GM13977 (cell line): ENCODE measurements around the gene ADAMTS6.

Source experiments
- DNase-seq: peaks from one replicate; pipeline ENCODE4 v3.0.0; 2012; ENCODE audit warnings: low spot score
- in situ Hi-C: fragments of 300-500 bp; cut with MboI; formaldehyde crosslinking; loops from one replicate; pipeline ENCODE4 v1.12.0; 2022; ENCODE audit warnings: low sequenced_read_pairs, low pct_unique_long_range_greater_than_20kb, mixed read lengths, inconsistent platforms; ENCODE audit not compliant: unreplicated experiment
- TF ChIP-seq, protein P1 (sequence below): IDR thresholded peaks from 2 replicates; pipeline ENCODE4 v1.5.1; 2012; ENCODE audit warnings: mild to moderate bottlenecking, control low read depth; ENCODE audit not compliant: insufficient read depth; ENCODE audit errors: extremely low read depth, missing control alignments

ADAMTS6 gene

DNA sequence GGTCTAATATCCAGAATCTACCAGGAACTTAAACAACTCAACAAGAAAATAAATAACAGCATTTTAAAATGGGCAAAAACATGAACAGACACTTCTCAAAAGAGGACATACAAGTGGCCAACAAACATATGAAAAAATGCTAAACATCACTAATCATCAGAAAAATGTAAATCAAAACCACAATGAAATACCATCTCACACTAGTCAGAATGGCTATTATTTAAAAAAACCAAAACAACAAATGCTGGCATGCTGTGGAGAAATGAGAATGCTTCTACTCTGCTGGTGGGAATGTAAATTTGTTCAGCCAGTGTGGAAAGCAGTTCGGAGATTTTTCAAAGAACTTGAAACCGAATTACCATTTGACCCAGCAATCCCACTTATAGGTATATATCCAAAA, 63.1 kb downstream of the ADAMTS6 start:
- TF ChIP-seq, protein P1, sequence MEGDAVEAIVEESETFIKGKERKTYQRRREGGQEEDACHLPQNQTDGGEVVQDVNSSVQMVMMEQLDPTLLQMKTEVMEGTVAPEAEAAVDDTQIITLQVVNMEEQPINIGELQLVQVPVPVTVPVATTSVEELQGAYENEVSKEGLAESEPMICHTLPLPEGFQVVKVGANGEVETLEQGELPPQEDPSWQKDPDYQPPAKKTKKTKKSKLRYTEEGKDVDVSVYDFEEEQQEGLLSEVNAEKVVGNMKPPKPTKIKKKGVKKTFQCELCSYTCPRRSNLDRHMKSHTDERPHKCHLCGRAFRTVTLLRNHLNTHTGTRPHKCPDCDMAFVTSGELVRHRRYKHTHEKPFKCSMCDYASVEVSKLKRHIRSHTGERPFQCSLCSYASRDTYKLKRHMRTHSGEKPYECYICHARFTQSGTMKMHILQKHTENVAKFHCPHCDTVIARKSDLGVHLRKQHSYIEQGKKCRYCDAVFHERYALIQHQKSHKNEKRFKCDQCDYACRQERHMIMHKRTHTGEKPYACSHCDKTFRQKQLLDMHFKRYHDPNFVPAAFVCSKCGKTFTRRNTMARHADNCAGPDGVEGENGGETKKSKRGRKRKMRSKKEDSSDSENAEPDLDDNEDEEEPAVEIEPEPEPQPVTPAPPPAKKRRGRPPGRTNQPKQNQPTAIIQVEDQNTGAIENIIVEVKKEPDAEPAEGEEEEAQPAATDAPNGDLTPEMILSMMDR, result no peak
- in situ Hi-C loops, result no loop called here
- DNase-seq, result no peak

DNA sequence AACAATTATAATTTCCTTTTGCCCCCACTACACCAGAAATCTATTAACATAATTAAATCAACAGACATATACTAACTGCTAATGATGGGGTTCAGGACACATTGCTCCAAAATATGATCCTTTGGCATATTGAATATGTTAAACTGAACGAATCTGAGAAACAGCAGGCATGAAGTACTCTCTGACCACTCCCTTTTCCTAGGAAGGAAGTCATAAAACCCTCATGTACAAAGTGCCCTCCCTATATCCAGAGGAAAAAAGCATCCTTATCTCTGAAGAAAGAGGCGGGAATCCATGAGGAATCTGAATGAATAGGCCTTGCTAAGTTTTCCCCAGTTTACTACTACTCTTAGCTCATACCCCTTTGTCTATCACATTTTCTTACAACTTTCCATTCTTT, 67.9 kb downstream of the ADAMTS6 start:
- no peak for DNase-seq
- TF ChIP-seq, protein P1, result no peak
- in situ Hi-C loops, result no loop called here

DNA sequence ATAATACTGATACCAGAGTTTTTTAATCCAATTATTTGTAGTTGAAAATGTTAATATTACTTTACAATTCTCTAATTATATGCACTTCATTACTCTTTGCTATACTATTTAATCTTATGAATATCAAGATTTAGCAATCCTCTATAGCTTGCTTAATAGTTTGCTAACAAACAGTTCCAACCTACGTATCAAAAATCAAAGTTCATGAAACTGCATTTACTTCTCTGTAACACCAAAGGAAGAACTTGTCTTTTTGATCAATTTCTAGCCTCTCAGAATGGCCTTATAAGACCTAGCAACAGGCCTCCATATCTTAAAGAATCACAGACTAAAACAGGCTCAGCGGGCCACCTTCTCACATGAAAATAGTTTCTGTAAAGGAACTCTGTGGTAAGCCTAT, 68.9 kb downstream of the ADAMTS6 start:
- in situ Hi-C loops, result no loop called here
- DNase-seq, result no peak
- TF ChIP-seq, protein P1, result no peak

GRCh38 chr5:65411356-65411755, 70.4 kb downstream of the ADAMTS6 start:
- no peak for DNase-seq
- TF ChIP-seq, protein P1, result no peak
- in situ Hi-C loops, result no loop called here

DNA sequence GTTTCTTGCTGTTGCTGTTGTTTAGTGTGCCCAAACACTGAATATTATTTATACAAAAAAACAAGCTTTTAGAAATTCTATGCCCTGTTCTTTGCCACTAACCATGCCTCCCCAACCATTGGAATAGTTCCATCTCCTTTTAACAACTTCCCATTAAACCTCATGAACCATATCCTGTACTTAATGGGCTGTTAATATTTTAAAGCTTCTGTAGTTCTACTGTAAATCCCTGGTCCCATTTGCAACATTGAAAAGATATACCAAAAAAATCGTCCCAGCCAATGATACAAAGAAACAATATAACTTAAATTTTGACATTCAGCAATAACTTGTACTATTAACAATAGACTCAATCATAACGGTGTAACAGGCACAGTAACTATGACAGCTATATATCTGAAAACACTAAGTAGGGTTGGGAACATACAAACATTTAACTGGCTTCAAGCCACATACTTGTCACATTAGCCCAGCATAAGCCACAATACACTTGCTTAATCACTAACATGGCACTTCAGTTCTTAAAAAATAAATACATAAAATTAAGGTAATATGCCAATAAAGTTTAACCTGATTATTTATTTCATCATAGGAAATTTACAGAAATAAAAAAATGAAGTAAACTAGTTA, 86.1 kb downstream of the ADAMTS6 start:
- TF ChIP-seq, protein P1, result no peak
- in situ Hi-C loops, result no loop called here
- no peak for DNase-seq

DNA sequence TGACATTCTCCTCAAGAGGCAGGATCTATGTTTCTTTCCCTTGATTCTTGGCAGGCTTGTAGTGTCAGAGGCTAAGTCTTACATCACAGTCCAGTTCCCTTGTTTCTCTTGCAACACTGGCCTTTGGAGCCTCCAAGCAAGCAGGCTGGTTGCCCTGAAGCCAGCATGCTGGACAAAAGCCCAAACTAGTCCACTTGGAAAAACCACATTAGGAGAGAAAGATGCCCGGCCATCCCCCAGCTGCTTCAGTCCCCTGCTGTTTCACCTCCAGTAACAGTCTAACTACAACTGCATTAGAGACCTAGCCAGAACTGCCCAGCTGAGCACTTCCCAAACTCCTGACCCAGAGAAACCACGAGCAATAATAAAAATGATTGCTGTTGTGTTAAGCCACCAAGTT, 87.6 kb downstream of the ADAMTS6 start:
- no peak for DNase-seq
- TF ChIP-seq, protein P1, result no peak
- in situ Hi-C loops, result no loop called here

DNA sequence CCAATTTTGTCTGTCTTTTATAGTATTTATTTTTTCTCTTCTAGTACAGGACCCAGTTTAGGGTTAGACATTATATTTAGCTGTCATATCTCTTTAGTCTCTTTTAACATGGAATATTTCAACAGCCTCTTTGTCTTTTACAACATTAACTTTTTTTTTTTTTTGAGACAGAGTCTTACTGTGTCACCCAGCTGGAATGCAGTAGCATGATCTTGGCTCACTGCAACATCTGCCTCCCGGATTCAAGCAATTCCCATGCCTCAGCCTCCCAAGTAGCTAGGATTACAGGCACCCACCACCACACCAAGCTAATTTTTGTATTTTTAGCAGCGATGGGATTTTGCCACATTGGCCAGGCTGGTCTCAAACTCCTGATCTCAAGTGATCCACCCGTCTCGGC, 90.1 kb downstream of the ADAMTS6 start:
- no peak for DNase-seq
- TF ChIP-seq, protein P1, result no peak
- in situ Hi-C loops, result no loop called here
